Epithelial cell of umbilical artery (primary cell): Measurements from ENCODE around the gene MGAT5B. TPM values are rescaled to one million over a fixed set of nuclear protein-coding genes. Genes with fewer than 3 reads are reported as not detected.

Source experiments
- total RNA-seq: library from RNA; depleted of rRNA; stranded (reverse); fragments of >200 nt; gene quantifications from 2 replicates; pipeline ENCODE4 v1.2.3, GENCODE V29; 2014

The MGAT5B gene
- total RNA-seq: 0.91 and 0.97 TPM in 2 replicates

GRCh38 chr17:76868176-76868668 is at the start of gene MGAT5B:
TSS of gene MGAT5B (plus strand) at chr17:76868404. CDS start at chr17:76869030, 626 bp downstream.

Other genes starting within 250 kb of the MGAT5B start
- not detected in 2 replicates for gene ST6GALNAC1, start 224.6 kb upstream of the MGAT5B start, total RNA-seq
- gene MXRA7, start 157.4 kb upstream of the MGAT5B start, total RNA-seq: 63.3 and 114 TPM in 2 replicates
- 22.4 and 22.9 TPM in 2 replicates for gene JMJD6, start 141.8 kb upstream of the MGAT5B start, total RNA-seq
- gene METTL23, start 141.6 kb upstream of the MGAT5B start, total RNA-seq: 22.4 and 24.0 TPM in 2 replicates
- 189 and 281 TPM in 2 replicates for gene SRSF2, start 131.1 kb upstream of the MGAT5B start, total RNA-seq
- gene MFSD11, start 130.3 kb upstream of the MGAT5B start, total RNA-seq: 22.1 and 28.9 TPM in 2 replicates